ENCODE measurements around the gene CBX8.
"Not testable (repeated sequence)": the region's sequence is repeated elsewhere in the genome, so short reads cannot be mapped to it uniquely, and the experiment has no call there.

Gene CBX8

DNA sequence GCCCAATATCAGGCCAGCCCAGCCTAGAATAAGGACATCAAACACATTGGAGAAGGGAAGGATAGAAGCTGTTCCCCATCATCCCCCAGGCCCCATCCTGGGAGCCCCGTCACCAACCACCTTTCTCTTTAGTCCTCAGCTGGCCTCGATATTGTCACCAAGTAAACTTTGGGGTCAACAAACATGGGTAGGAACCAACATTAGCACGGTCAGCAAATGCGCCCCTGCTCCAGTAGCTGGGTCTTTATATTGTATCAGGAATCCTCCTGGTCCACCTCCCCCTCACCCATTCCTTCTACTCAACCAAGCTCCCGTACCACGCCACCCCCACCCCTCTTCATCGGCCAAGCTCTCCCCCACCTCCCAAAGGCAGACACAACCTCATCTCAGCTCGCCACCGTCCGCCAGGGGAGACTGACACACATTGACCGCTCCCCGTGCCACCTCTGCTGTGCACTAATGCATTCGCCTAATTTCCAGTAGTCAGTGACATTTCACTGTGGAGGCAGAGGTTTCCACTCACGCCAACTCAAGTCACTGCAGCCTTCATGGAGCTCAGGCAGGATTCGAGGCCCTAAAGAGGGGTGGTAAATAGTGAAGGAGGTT is 39.6 kb downstream of the CBX8 start:
- DNase-seq (ENCODE audit: insufficient read length, low spot score), result no peak
- no peak for FAIRE-seq

- DNase-seq (ENCODE audit: insufficient read length, low spot score), result no peak
- FAIRE-seq, result no peak
These were observed 41.3 kb downstream of the CBX8 start for GRCh38 chr17:79755591-79755990.

DNA sequence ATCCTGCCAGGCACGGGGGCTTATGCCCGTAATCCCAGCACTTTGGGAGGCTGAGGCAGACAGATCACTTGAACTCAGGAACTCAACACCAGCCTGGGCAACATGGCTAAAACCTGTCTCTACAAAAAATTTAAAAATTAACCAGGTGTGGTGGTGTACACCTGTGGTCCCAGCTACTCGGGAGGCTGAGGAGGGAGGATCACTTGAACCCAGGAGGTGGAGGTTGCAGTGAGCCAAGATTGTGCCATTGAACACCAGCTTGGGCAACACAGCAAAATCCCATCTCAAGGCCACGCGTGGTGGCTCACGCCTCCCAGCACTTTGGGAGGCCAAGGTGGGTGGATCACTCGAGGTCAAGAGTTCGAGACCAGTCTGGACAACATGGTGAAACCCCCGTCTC is 42.0 kb downstream of the CBX8 start:
- not testable (repeated sequence) for DNase-seq (ENCODE audit: insufficient read length, low spot score); FAIRE-seq

DNA sequence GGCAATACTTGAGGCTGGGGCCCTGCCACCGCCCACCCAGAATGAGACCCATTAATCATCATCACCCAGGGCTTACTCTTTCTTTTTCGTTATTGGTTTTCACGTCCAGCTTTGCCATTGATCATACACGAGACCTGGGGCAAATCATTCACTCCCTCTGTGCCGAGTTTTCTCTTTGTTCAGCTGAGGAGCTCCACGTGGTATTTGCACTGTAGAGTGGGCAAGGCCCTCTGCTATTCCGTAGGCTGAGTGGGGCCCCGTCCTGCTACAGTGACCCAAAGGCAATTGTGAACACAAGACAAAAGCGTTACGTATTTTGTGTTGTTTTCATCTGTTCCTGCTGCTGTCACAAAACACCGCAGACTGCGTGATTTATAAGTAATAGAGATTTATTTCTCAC is 42.5 kb downstream of the CBX8 start:
- FAIRE-seq (no peak), DNase-seq (ENCODE audit: insufficient read length, low spot score) (no peak)

DNA sequence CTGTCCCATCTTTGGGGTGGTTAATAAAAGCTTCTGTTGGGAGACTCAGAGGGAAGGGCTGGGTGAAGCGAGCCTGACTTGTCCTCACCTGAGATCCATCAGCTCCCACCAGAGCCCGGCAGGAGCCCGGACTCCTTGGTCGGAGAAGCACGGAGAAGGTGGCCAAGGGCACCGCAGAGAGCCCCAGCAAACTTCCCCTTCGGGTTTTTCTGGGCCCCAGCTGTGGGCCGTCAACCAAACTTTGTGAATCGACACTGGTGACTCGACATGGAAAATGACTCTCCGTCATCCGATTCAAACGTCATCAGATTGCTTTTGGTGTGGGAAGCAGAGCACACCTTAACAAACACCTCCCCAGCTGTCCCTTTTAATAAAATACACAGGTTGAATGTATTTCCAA is 44.7 kb downstream of the CBX8 start:
- DNase-seq (ENCODE audit: insufficient read length, low spot score), result no peak
- FAIRE-seq, result no peak

DNA sequence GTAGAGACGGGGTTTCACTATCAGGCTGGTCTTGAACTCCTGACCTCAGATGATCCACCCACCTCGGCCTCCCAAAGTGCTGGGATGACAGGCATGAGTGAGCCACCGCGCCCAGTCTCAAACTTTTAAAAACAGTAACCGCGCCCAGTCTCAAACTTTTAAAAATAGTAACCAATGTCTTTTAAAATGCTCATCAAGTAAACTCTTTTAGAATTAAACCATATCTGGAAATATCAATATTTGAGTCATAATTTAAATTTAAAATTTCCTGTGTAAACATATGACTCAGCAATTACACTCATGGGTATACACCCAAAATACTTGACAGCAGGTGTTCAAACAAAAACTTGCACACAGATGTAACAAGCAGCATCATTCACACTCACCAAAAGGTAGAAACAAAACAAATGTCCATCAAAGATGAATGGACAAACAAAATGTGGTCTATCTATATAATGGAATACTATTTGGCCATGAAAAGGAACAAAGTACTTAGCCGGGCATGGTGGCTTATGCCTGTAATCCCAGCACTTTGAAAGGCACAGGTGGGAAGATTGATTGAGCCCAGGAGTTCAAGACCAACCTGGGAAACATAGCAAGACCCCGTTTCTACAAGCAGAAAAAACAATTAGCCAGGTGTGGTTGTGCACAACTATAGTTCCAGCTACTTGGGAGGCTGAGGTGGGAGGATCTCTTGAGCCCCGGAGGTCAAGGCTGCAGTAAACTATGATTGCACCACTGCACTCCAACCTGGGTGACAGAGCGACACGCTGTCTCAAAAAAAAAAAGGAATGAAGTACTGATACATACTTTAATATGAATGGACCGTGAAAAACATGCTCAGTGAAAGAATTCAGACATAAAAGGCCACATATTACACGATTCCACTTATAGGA is 46.0 kb downstream of the CBX8 start:
- DNase-seq (ENCODE audit: insufficient read length, low spot score), result no peak
- no peak for FAIRE-seq

GRCh38 chr17:79749958-79750357 is 46.9 kb downstream of the CBX8 start:
- FAIRE-seq (no peak), DNase-seq (ENCODE audit: insufficient read length, low spot score) (no peak)

DNA sequence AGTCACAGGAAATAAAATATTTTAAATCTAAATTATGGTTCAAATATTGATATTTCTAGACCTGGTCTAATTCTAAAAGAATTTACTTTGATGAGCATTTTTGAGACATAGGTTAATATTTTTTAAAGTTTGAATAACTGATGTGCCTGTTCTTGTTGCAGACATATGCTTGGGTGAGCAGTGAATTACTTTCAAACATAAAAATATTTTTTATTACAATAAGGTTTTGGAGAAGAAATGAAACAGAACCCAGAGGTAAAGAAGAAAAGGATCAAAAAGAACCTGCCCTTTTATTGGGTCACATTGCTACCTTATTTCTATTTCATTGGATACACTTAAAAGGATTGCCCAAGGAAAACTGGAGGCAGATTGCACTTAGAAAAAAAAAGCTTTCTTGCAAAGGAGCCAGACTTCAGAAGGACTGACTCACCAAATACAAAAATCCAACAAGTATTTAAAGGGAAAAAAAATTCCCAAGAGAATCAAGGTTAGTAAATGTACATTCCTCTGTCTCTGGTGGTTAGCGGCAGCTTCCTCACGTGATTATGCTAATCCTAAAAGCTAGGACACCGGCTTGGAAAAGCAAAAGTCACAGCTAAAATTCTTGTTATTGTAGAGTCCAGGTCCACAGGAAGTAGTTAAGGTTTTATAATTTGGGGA is 47.6 kb downstream of the CBX8 start:
- FAIRE-seq (no peak), DNase-seq (ENCODE audit: insufficient read length, low spot score) (no peak)

DNA sequence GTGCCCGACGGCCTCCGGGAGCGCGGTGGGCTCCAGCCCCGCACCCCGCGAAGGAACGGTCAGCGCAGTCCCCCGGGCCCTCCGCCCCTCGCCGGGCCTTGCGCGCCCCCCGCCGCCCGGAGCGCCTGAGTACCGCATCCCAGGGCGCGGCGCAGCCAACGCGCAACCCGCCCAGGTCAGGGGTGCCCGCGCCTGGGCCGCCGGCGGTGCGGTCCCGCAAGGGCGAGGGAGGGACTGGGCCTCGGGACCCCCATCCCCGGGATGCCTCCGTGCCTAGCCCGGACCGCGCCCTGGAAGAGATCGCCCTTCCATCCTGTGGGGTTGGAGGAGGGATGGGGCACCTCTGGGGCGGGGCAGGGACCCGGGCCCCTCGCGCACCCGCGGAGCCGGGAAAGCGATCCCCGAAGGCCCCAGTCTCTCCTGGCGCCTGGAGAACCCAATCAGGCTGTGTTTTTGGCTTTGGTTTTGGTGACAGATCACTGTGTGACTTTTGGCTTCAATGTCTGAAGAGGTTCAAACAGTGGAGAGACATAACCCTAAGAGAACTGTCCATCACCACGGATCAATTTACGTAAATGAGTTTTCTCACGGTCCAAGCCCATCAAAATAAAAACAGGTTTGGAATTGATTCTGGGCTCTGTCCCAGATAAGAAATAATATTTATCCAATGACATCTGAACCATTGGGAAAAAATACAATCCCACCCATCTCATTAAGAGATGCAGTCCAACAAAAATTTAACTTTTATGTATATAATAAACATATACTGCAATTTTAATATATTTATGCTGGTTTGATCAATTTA is 48.4 kb downstream of the CBX8 start:
- no peak for FAIRE-seq
- no peak for DNase-seq (ENCODE audit: insufficient read length, low spot score)

DNA sequence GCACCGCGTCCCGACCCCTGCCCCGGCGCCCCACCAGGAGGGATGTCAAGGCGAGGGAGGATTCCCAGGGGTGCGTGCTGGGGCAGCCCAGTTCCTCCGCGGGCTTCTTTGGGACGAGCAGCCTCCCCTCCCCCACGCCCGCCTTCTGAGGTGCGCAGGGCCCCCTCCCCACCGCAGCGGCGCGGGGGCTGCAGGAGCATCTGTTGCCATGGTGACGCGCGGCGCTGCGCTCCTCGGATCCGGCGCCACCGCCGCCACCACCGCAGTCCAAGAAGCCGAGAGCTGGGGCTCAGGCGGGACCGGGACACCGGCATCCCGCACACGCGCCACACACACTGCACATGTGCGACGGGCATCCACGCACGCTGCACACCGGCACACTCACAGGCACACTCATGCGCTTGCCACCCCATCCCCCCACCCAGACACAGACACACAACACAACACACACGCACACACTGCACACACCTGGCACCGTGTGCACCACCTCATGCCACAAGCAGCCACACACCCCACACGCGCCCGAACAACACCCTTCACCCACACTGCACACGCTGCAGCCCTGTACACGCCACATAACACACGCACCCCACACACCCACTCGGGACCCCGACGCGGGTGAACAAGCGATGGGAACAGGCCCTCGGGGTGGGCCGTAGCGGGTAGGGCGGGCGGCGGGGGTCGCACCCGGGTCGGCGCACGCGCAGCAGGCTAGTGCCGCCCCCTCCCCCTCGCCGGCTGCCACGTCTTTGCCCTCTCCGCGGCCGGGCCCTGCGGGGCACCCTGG is 49.2 kb downstream of the CBX8 start:
- FAIRE-seq (no peak), DNase-seq (ENCODE audit: insufficient read length, low spot score) (no peak)

DNA sequence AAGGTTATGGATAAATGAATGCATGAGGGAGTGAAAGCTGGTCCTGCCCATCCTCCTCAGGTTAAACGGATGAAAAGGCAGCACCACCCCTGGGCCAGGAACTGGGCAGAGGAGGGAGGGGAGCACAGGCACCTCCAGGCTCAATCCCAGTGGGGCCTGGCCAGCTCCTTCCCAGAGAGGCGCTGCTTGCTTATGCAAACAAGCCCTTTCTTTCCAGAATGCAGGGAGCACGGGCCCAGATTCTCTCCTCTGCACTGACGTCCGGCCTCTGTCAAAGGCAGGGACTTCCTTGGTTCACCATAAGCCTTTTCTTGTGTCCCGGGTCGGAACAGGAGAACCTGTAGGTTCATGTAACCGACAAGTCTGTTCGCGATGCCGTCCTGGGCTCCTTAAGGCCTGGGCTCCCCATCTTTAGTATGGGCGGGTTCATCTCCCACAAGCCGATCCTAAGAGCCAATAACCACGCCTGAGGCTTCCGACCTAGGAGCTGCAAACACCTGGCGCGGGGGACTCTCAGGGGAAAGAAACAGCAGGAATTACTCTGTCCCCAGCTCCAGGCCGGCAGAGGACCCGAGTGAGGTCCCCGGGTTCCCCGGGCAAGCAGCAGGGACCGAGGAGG is 49.9 kb downstream of the CBX8 start:
- FAIRE-seq, result no peak
- no peak for DNase-seq (ENCODE audit: insufficient read length, low spot score)

- FAIRE-seq (no peak), DNase-seq (ENCODE audit: insufficient read length, low spot score) (no peak)
These were observed 51.2 kb downstream of the CBX8 start for GRCh38 chr17:79745641-79746105.

DNA sequence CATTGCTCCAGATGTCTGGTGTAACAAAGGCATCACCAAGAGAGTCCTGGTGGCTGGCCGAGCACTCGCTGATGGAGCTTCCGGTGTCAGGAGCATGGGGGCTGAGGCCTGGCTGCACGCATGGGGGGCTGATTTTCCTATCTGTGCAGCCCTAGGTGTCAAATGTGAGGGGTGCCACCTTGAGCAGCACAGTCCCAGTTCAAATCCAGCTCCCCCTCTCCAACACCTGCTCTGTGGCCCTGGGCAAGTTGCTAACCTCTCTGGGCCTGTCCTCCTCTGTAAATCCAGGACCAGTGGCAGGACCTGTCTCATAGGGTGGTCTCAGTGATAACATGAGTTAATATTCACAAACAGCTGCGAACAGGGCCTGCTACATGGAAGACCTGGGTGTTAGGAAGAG is 53.3 kb downstream of the CBX8 start:
- no peak for FAIRE-seq

DNA sequence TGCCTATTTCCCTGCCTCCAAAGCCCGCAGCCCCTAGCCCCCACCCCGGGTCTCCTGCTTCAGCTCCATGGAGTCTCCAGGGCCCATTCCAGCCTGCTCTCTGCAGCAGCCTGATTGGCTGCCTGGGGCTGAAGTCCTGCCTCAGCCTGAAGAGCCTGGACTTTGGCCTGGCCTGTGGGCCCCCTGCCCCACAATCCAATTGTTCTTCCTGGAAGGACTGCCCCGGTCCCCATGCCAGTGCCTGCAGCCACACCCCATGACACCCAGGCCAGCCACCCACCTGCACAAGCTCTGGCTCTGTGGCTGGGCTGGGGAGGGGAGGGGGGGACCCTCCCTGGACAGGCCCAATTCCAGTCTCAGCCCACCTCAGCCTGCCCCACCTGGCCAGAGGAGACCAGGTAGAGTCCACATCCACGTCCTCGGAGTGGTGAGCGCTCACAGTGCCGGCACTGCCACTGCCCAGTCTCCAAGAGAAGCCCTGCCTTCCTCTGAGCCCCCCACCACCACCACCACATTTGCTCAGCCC is 53.9 kb downstream of the CBX8 start:
- no peak for FAIRE-seq
- DNase-seq (ENCODE audit: insufficient read length, low spot score), result no peak

More for the DNA sequence above, 53.3 kb downstream of the CBX8 start:
- no peak for DNase-seq (ENCODE audit: insufficient read length, low spot score)

DNA sequence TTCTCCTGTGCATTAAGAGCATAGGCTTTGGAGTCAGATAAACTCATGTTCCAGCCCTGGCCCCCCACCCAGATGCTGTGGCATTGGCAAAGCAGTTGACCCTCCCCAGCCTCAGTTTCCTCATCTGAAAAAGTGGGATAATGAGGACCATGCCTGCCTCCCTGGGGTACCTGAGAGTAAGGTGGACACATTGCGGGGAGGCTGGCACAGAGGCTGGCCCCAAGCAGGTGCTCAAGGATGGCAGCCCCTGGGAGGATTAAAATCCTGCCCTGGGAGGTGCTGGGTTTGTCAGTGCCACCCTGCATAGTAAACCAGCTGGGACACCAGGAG is 54.3 kb downstream of the CBX8 start:
- DNase-seq (ENCODE audit: insufficient read length, low spot score) (no peak), FAIRE-seq (no peak)
